KBM-7 (cell line): Measurements from ENCODE around the gene GPHB5.

Experiments
- DNase-seq: peaks from one replicate; pipeline ENCODE4 v3.0.0-alpha.2; 2015
- in situ Hi-C: fragments of 300-500 bp; cut with MboI; formaldehyde crosslinking; loops from 2 replicates; pipeline ENCODE4 v1.14.3; 2020; ENCODE audit warnings: low sequenced_read_pairs, low pct_unique_long_range_greater_than_20kb, mixed read lengths

The GPHB5 gene

DNA sequence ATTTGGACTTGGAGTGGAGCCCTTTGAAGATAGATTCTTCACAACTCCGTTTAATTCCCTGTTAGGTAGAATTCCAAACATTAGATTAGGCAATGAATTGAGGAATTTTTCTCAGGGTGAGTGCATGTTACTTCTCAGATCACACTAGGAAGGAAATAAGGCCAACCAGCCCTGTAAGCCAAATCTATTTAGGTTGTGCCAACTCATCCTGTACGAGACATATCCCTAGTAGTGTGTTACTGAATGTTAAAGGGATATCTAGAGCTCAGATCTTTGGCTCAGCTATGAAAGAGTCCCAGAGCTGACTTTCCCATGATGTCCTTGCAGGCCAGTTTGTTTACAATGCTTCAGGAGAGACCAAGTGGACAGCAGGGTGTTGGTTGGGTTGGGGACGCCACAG lies 45.6 kb downstream of the GPHB5 start:
- DNase-seq = no peak
- in situ Hi-C loops = loop anchor here (25.0 kb wide), 1 partner anchor 1086 kb away; no protein-coding TSS in a partner anchor

DNA sequence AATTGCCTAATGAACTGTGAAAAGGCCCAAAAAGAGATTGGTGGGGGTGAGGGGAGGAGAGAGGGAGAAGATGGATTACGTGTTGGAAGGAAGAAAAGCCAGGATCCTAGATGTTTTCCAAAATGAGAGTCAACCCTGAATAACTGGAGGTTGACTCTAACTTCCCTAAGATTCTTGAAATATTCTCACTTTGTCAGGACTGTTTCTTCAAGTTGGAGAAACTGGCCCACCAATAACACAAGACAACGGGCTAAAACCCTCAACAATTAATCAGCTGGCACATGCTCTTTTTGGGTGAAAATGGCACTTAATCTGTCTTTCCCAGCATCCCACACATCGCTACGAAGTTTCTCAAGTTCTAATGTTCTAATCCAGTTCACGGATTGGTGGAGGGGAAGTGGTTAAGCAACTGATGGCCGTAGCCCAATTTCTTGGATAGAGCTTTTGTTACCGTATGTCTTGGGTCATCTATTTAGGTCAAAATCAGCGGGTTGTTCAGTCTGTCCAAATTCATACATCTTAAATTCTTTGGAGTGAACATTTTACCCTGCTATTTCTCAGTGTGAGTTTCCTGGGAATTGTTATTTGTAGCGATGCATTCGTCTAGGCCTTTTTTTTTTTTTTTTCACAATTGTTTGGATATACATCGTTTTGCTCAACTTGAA lies 49.0 kb downstream of the GPHB5 start:
- in situ Hi-C loops = loop anchor here (25.0 kb wide), 1 partner anchor 1082 kb away; no protein-coding TSS in a partner anchor
- DNase-seq = no peak

DNA sequence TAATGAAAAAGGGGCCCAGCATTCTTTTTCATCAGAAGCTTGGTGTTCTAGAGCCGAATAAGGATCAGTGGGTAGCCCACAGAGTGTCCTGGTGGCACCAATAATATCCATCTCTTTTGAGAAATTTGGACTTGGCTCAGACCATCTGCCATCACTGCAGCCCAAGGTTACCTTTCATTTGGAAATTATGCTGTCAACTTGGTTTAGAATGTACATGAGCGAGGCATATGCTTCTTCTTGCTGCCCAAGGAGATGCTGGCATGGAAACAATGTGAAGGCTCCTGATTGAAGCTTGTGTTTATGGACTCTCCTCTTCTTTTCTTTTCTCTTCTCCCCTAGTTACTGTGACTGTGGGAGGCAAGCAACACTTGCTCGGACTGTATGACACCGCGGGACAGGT lies 50.0 kb downstream of the GPHB5 start:
- DNase-seq = no peak

DNA sequence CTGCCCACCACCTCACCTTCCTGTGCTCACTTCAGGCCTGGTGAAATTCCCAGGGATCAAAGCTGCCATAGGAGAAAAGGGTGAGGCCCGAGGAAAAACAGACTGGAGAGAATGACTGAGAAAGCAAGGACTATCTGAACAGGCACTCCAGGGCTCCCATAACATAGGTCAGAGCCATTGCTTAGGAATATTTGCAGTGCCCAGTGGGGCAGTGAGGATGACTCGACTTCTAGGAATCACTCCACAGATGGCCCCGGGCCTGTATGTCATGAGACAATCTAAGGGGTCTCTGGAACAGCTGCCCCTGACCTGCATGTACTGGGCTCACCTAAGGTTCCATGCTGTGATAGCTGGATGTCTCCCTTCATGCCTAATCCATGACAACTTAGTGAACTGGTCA lies 51.6 kb downstream of the GPHB5 start:
- DNase-seq = no peak
- in situ Hi-C loops = loop anchor here (25.0 kb wide), 1 partner anchor 1080 kb away; no protein-coding TSS in a partner anchor

More for the DNA sequence above, 50.0 kb downstream of the GPHB5 start:
- in situ Hi-C loops = loop anchor here (25.0 kb wide), 1 partner anchor 1081 kb away; no protein-coding TSS in a partner anchor

DNA sequence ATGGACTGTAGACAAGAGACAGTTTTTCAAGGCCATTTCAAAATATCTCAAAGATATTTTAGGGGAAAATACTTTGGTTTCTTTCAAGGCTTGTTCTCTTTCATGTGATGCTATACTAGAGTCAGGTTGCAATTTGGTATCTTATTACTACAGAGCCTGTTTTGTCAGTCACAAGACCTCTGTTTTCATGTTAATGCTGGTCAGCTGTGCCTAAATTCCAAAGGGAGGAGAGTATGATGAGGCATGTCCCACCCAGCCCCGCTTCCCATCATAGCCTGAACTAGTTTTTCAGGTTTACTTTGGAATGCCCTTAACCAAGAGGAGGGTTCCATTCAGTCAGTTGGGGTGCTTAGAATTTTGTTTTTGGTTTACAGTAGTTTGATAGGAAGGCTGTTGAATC lies 52.6 kb downstream of the GPHB5 start:
- in situ Hi-C loops = loop anchor here (25.0 kb wide), 1 partner anchor 1079 kb away; no protein-coding TSS in a partner anchor
- no peak for DNase-seq
